CD14-positive monocyte (primary cell): ENCODE results near the gene SHPK. TPM values are rescaled to one million over a fixed set of nuclear protein-coding genes. Genes with fewer than 3 reads are reported as not detected.
A peak's percentile ranks its signal among the peaks of the same experiment; 100 is the strongest.

Source experiments
- DNase-seq, 3 donors: peaks; one replicate each; pipeline ENCODE4 v3.0.0-alpha.2; 2011 to 2022
- H2AFZ ChIP-seq: 2 replicates; pipeline ENCODE4 v1.6.0; 2012; ENCODE audit warnings: mild to moderate bottlenecking, low read depth, low read length, inconsistent platforms; ENCODE audit not compliant: insufficient read depth, poor library complexity, severe bottlenecking
- H3K27ac ChIP-seq, 2 donors: 1 replicate in 1 of 2; 2 replicates in 1 of 2; pipeline ENCODE4 v1.5.1; 2012 to 2013; ENCODE audit warnings: low read length in 2 of 2, control low read depth in 1 of 2, inconsistent platforms in 1 of 2, low read depth in 1 of 2, mild to moderate bottlenecking in 1 of 2
- H3K27me3 ChIP-seq, 2 donors: one replicate each; pipeline versions ENCODE4 v1.6.0 to v1.6.1; 2011 to 2013; ENCODE audit warnings: low read length in 2 of 2; ENCODE audit not compliant: control insufficient read depth in 2 of 2, insufficient read depth in 2 of 2
- H3K36me3 ChIP-seq, 2 donors: replicated peaks in 1 of 2; 1 replicate in 1 of 2; 2 replicates in 1 of 2; pipeline versions ENCODE4 v1.5.1 to v1.6.1; 2012 to 2013; ENCODE audit warnings: low read length in 2 of 2, control low read depth in 1 of 2, inconsistent platforms in 1 of 2, mild to moderate bottlenecking in 1 of 2; ENCODE audit not compliant: insufficient read depth in 2 of 2, control insufficient read depth in 1 of 2
- H3K4me1 ChIP-seq, 2 donors: 1 replicate in 1 of 2; 2 replicates in 1 of 2; pipeline versions ENCODE4 v1.5.1 to v1.6.1; 2012 to 2013; ENCODE audit warnings: low read length in 2 of 2, control low read depth in 1 of 2, inconsistent platforms in 1 of 2, mild to moderate bottlenecking in 1 of 2, moderate library complexity in 1 of 2; ENCODE audit not compliant: insufficient read depth in 2 of 2, control insufficient read depth in 1 of 2
- H3K4me2 ChIP-seq: replicated peaks from 2 replicates; pipeline ENCODE3; 2012; ENCODE audit warnings: low read length, moderate library complexity, mild to moderate bottlenecking; ENCODE audit not compliant: poor library complexity, severe bottlenecking; ENCODE audit errors: extremely low read depth
- H3K4me3 ChIP-seq, 3 experiments: fragments of 200-600 bp in 1 of 3; sonication (generic) in 1 of 3; replicated peaks in 1 of 3; 1 replicate in 2 of 3; 2 replicates in 1 of 3; pipeline ENCODE4 v1.5.1; 2011 to 2013; ENCODE audit warnings: low read length in 3 of 3, mild to moderate bottlenecking in 3 of 3, control low read depth in 2 of 3, low read depth in 2 of 3, inconsistent platforms in 1 of 3, moderate library complexity in 1 of 3
- H3K79me2 ChIP-seq: 2 replicates; pipeline ENCODE4 v1.6.0; 2012; ENCODE audit warnings: mild to moderate bottlenecking, control low read depth, inconsistent platforms, low read length, moderate library complexity; ENCODE audit not compliant: insufficient read depth
- H3K9ac ChIP-seq: 2 replicates; pipeline ENCODE4 v1.6.0; 2017; ENCODE audit warnings: low read length, mild to moderate bottlenecking; ENCODE audit not compliant: insufficient read depth, poor library complexity, severe bottlenecking
- H3K9me3 ChIP-seq, 2 donors: replicated peaks in 1 of 2; 1 replicate in 1 of 2; 2 replicates in 1 of 2; pipeline versions ENCODE4 v1.5.1 to v1.6.1; 2012 to 2013; ENCODE audit warnings: low read length in 2 of 2, control low read depth in 1 of 2; ENCODE audit not compliant: control insufficient read depth in 1 of 2, insufficient read depth in 1 of 2
- H4K20me1 ChIP-seq: 2 replicates; pipeline ENCODE4 v1.6.0; 2012; ENCODE audit warnings: mild to moderate bottlenecking, low read length, control low read depth, moderate library complexity; ENCODE audit not compliant: insufficient read depth
- H3K27ac Mint-ChIP-seq, 7 donors: one replicate each; pipeline ENCODE4 v1.8.0; 2020; ENCODE audit warnings: mild to moderate bottlenecking in 7 of 7, mixed read lengths in 7 of 7, moderate library complexity in 6 of 7, inconsistent platforms in 2 of 7
- H3K27me3 Mint-ChIP-seq, 3 donors: one replicate each; pipeline ENCODE4 v1.8.0; 2021 to 2022; ENCODE audit warnings: low read depth in 3 of 3, mild to moderate bottlenecking in 3 of 3, mixed read lengths in 3 of 3, moderate library complexity in 3 of 3, inconsistent platforms in 1 of 3
- H3K36me3 Mint-ChIP-seq, 2 donors: one replicate each; pipeline ENCODE4 v1.8.0; 2020; ENCODE audit warnings: mixed read lengths in 2 of 2, inconsistent platforms in 1 of 2, mild to moderate bottlenecking in 1 of 2
- H3K4me1 Mint-ChIP-seq: one replicate; pipeline ENCODE4 v1.8.0; 2020; ENCODE audit warnings: mild to moderate bottlenecking, mixed read lengths
- H3K4me3 Mint-ChIP-seq, 2 donors: one replicate each; pipeline ENCODE4 v1.8.0; 2020; ENCODE audit warnings: mild to moderate bottlenecking in 2 of 2, mixed read lengths in 2 of 2, moderate library complexity in 1 of 2
- H3K9me3 Mint-ChIP-seq, 7 donors: one replicate each; pipeline ENCODE4 v1.8.0; 2020 to 2022; ENCODE audit warnings: mixed read lengths in 7 of 7, mild to moderate bottlenecking in 6 of 7, moderate library complexity in 6 of 7, inconsistent platforms in 2 of 7
- CTCF ChIP-seq: fragments of 200-600 bp; IDR thresholded peaks from one replicate; pipeline ENCODE4 v1.8.0; 2022; ENCODE audit warnings: antibody characterized with exemption, mild to moderate bottlenecking
- WGBS: methylation state at CpG from one replicate; pipeline ENCODE4 v1.1.5; 2013; ENCODE audit warnings: missing lambda C conversion rate; ENCODE audit not compliant: insufficient coverage; 5-methylcytosine and 5-hydroxymethylcytosine counted together
- intact Hi-C, 2 donors: fragments of 100-400 bp; cut with micrococcal nuclease; formaldehyde crosslinking; loops; one replicate each; pipeline versions ENCODE4 v1.15.0 to v1.15.1; 2023
- polyA plus RNA-seq, 3 donors: library from polyadenylated mRNA; depleted of rRNA in 1 of 3; unstranded in 2 of 3; stranded (reverse) in 1 of 3; fragments of 300-500 nt in 2 of 3; fragments of >200 nt in 1 of 3; fragmentation: Illumina TruSeq in 2 of 3; gene quantifications; 1 replicate in 2 of 3; 2 replicates in 1 of 3; pipeline ENCODE4 v1.2.3, GENCODE V29; 2012 to 2021

SHPK gene
- polyA plus RNA-seq, 3 donors = 4.3 to 4.6 (median 4.6) TPM

GRCh38 chr17:3658784-3659449 lies 22.9 kb upstream of the SHPK start:
- Histone ChIP-seq H3K27me3 (no peaks in the 10 kb centered on the region), H3K4me1 (no peaks in the 10 kb centered on the region), H3K27ac (no peak overlapping the region), H3K4me2 (no peak overlapping the region), H4K20me1 (no peaks in the 10 kb centered on the region), H3K9ac (no peak overlapping the region), H2AFZ (no peak overlapping the region), H3K79me2 (no peaks in the 10 kb centered on the region), H3K4me3 (no peak overlapping the region), H3K36me3 (peaks cover 30 to 43% of the 10 kb centered on the region in 2 donors), H3K9me3 (no peaks in the 10 kb centered on the region)
- H3K4me1 Mint-ChIP-seq = peaks cover 3% of the 10 kb centered on the region
- peaks cover 0 to 2% (median 0%) of the 10 kb centered on the region in 3 donors for H3K27me3 Mint-ChIP-seq
- WGBS = 85% methylated on average over 16 of the region's 22 CpGs
- TF ChIP-seq CTCF = no peak
- peaks cover 0 to 2% (median 0%) of the 10 kb centered on the region in 7 donors for H3K9me3 Mint-ChIP-seq
- no peak for DNase-seq
- no peak overlapping the region for H3K4me3 Mint-ChIP-seq
- intact Hi-C loops = no loop called here
- H3K27ac Mint-ChIP-seq = peak overlapping the region in 1 of 7 donors; percentile 63
- H3K36me3 Mint-ChIP-seq = peaks cover 15 to 49% of the 10 kb centered on the region in 2 donors

GRCh38 chr17:3657874-3658783 lies 22.1 kb upstream of the SHPK start:
- Mint-ChIP-seq H3K4me3 (no peak overlapping the region), H3K36me3 (peaks cover 15 to 48% of the 10 kb centered on the region in 2 donors), H3K27me3 (peaks cover 0 to 2% (median 1%) of the 10 kb centered on the region in 3 donors), H3K9me3 (peaks cover 0 to 2% (median 0%) of the 10 kb centered on the region in 7 donors), H3K27ac (peak overlapping the region in 2 of 7 donors; percentile 42 to 60), H3K4me1 (peaks cover 3% of the 10 kb centered on the region)
- Histone ChIP-seq H3K9me3 (no peaks in the 10 kb centered on the region), H3K79me2 (no peaks in the 10 kb centered on the region), H3K27ac (no peak overlapping the region), H3K9ac (no peak overlapping the region), H3K4me3 (no peak overlapping the region), H4K20me1 (no peaks in the 10 kb centered on the region), H3K4me1 (no peaks in the 10 kb centered on the region), H3K27me3 (no peaks in the 10 kb centered on the region), H2AFZ (no peak overlapping the region), H3K36me3 (peaks cover 26 to 35% of the 10 kb centered on the region in 2 donors), H3K4me2 (no peak overlapping the region)
- intact Hi-C loops = no loop called here
- TF ChIP-seq CTCF = no peak
- DNase-seq = no peak
- 88% methylated on average over 30 of the region's 42 CpGs for WGBS
